Esophagus muscularis mucosa (tissue), 4 donors: ENCODE data around the gene FAM89B.
A peak's percentile ranks its signal among the peaks of the same experiment; 100 is the strongest.

Experiments
- CTCF ChIP-seq, 3 experiments: fragments of 200-600 bp in 2 of 3; fragments of 450-650 bp in 1 of 3; sonication (generic) in 2 of 3; IDR thresholded peaks; one replicate each; pipeline ENCODE4 v1.5.1; 2017 to 2019; ENCODE audit warnings: antibody characterized with exemption in 3 of 3, mild to moderate bottlenecking in 2 of 3, moderate library complexity in 1 of 3
- EP300 ChIP-seq: sonication (generic); formaldehyde crosslinking; IDR thresholded peaks from one replicate; pipeline ENCODE4 v1.6.1; 2017; ENCODE audit warnings: antibody characterized with exemption
- POLR2A ChIP-seq: fragments of 450-650 bp; IDR thresholded peaks from one replicate; pipeline ENCODE4 v1.6.1; 2017; ENCODE audit warnings: antibody characterized with exemption, moderate library complexity, mild to moderate bottlenecking, low read depth
- POLR2AphosphoS5 ChIP-seq, 2 donors: sonication (generic); formaldehyde crosslinking; IDR thresholded peaks; one replicate each; pipeline ENCODE4 v1.6.1; 2017; ENCODE audit warnings: antibody characterized with exemption in 2 of 2

GRCh38 chr11:65555693-65556231 is 16.6 kb upstream of the FAM89B start:
- TF ChIP-seq CTCF (IDR thresholded peaks at IDR 0.05): no peak
- TF ChIP-seq POLR2A: no peak
- TF ChIP-seq EP300: no peak
- peak; percentile 25 to 32 for TF ChIP-seq POLR2AphosphoS5 (IDR thresholded peaks at IDR 0.05)
